Neuron (in vitro differentiated cells): ENCODE data around the gene OAF.

Source experiments
- H2AFZ ChIP-seq: one replicate; pipeline ENCODE4 v1.6.1; 2013; ENCODE audit warnings: low read depth, mild to moderate bottlenecking, inconsistent platforms, low read length, moderate library complexity
- H3K27me3 ChIP-seq: one replicate; pipeline ENCODE4 v1.6.1; 2013; ENCODE audit warnings: low read length; ENCODE audit not compliant: insufficient read depth
- H3K36me3 ChIP-seq: one replicate; pipeline ENCODE4 v1.6.1; 2013; ENCODE audit warnings: low read length; ENCODE audit not compliant: insufficient read depth
- H3K4me1 ChIP-seq: one replicate; pipeline ENCODE4 v1.6.1; 2013; ENCODE audit warnings: low read length; ENCODE audit not compliant: insufficient read depth
- H3K4me3 ChIP-seq: 2 replicates; pipeline ENCODE4 v1.5.1; 2013; ENCODE audit warnings: mild to moderate bottlenecking, low read length, moderate library complexity
- H3K9me3 ChIP-seq: one replicate; pipeline ENCODE4 v1.6.1; 2013; ENCODE audit warnings: low read length

The OAF gene

GRCh38 chr11:120186774-120187591, 23.8 kb upstream of the OAF start:
- peaks cover 27% of the 10 kb centered on the region for H3K4me1 ChIP-seq
- no peak overlapping the region for H3K4me3 ChIP-seq
- H3K9me3 ChIP-seq: peaks cover 4% of the 10 kb centered on the region
- H3K27me3 ChIP-seq: no peaks in the 10 kb centered on the region
- no peak overlapping the region for H2AFZ ChIP-seq
- H3K36me3 ChIP-seq: no peaks in the 10 kb centered on the region

- H3K4me3 ChIP-seq: no peak overlapping the region
- H3K9me3 ChIP-seq: peaks cover 4% of the 10 kb centered on the region
- peaks cover 16% of the 10 kb centered on the region for H3K4me1 ChIP-seq
- H3K36me3 ChIP-seq: no peaks in the 10 kb centered on the region
- H3K27me3 ChIP-seq: no peaks in the 10 kb centered on the region
- no peak overlapping the region for H2AFZ ChIP-seq
These were observed 22.5 kb upstream of the OAF start for GRCh38 chr11:120188371-120188770.

- no peak overlapping the region for H3K4me3 ChIP-seq
- no peaks in the 10 kb centered on the region for H3K36me3 ChIP-seq
- peaks cover 4% of the 10 kb centered on the region for H3K9me3 ChIP-seq
- H2AFZ ChIP-seq: no peak overlapping the region
- H3K27me3 ChIP-seq: peaks cover under 1% of the 10 kb centered on the region
- peaks cover 16% of the 10 kb centered on the region for H3K4me1 ChIP-seq
These were observed 21.9 kb upstream of the OAF start for GRCh38 chr11:120188811-120189455.

GRCh38 chr11:120191058-120191457, 19.8 kb upstream of the OAF start:
- no peaks in the 10 kb centered on the region for H3K36me3 ChIP-seq
- H3K27me3 ChIP-seq: peaks cover 2% of the 10 kb centered on the region
- no peak overlapping the region for H3K4me3 ChIP-seq
- H2AFZ ChIP-seq: no peak overlapping the region
- H3K4me1 ChIP-seq: peaks cover 12% of the 10 kb centered on the region
- peaks cover 4% of the 10 kb centered on the region for H3K9me3 ChIP-seq

- Histone ChIP-seq H3K36me3 (no peaks in the 10 kb centered on the region), H3K4me3 (no peak overlapping the region), H3K9me3 (peaks cover 4% of the 10 kb centered on the region), H2AFZ (no peak overlapping the region), H3K4me1 (peaks cover 11% of the 10 kb centered on the region), H3K27me3 (peaks cover 2% of the 10 kb centered on the region)
These were observed 17.8 kb upstream of the OAF start for GRCh38 chr11:120192831-120193625.

- H3K4me3 ChIP-seq: no peak overlapping the region
- H3K27me3 ChIP-seq: peaks cover 6% of the 10 kb centered on the region
- peaks cover 11% of the 10 kb centered on the region for H3K4me1 ChIP-seq
- peaks cover 2% of the 10 kb centered on the region for H3K9me3 ChIP-seq
- no peaks in the 10 kb centered on the region for H3K36me3 ChIP-seq
- H2AFZ ChIP-seq: no peak overlapping the region
These were observed 16.7 kb upstream of the OAF start for GRCh38 chr11:120194166-120194565.

- no peaks in the 10 kb centered on the region for H3K9me3 ChIP-seq
- H3K36me3 ChIP-seq: no peaks in the 10 kb centered on the region
- no peak overlapping the region for H2AFZ ChIP-seq
- peaks cover 11% of the 10 kb centered on the region for H3K4me1 ChIP-seq
- no peak overlapping the region for H3K4me3 ChIP-seq
- peaks cover 8% of the 10 kb centered on the region for H3K27me3 ChIP-seq
These were observed 15.1 kb upstream of the OAF start for GRCh38 chr11:120195601-120196320.

- Histone ChIP-seq H2AFZ (no peak overlapping the region), H3K4me1 (peaks cover 11% of the 10 kb centered on the region), H3K27me3 (peaks cover 8% of the 10 kb centered on the region), H3K36me3 (no peaks in the 10 kb centered on the region), H3K9me3 (no peaks in the 10 kb centered on the region), H3K4me3 (no peak overlapping the region)
These were observed 14.0 kb upstream of the OAF start for GRCh38 chr11:120196826-120197225.

- peaks cover 11% of the 10 kb centered on the region for H3K4me1 ChIP-seq
These were observed 13.5 kb upstream of the OAF start for GRCh38 chr11:120197251-120197891.

GRCh38 chr11:120197977-120198376, 12.9 kb upstream of the OAF start:
- Histone ChIP-seq H3K27me3 (peaks cover 8% of the 10 kb centered on the region), H3K9me3 (no peaks in the 10 kb centered on the region), H3K4me3 (no peak overlapping the region), H3K36me3 (no peaks in the 10 kb centered on the region), H3K4me1 (peaks cover 11% of the 10 kb centered on the region), H2AFZ (no peak overlapping the region)

More at GRCh38 chr11:120197251-120197891, 13.5 kb upstream of the OAF start:
- H2AFZ ChIP-seq: no peak overlapping the region
- no peaks in the 10 kb centered on the region for H3K9me3 ChIP-seq
- H3K27me3 ChIP-seq: peaks cover 8% of the 10 kb centered on the region
- no peaks in the 10 kb centered on the region for H3K36me3 ChIP-seq
- H3K4me3 ChIP-seq: no peak overlapping the region

- peaks cover 8% of the 10 kb centered on the region for H3K27me3 ChIP-seq
- peaks cover 11% of the 10 kb centered on the region for H3K4me1 ChIP-seq
- no peak overlapping the region for H2AFZ ChIP-seq
- no peaks in the 10 kb centered on the region for H3K9me3 ChIP-seq
- no peak overlapping the region for H3K4me3 ChIP-seq
- H3K36me3 ChIP-seq: no peaks in the 10 kb centered on the region
These were observed 12.4 kb upstream of the OAF start for GRCh38 chr11:120198403-120198786.

- H3K27me3 ChIP-seq: peaks cover 7% of the 10 kb centered on the region
- no peaks in the 10 kb centered on the region for H3K36me3 ChIP-seq
- H3K4me3 ChIP-seq: no peak overlapping the region
- H3K9me3 ChIP-seq: no peaks in the 10 kb centered on the region
- H3K4me1 ChIP-seq: peaks cover 11% of the 10 kb centered on the region
- H2AFZ ChIP-seq: no peak overlapping the region
These were observed 11.9 kb upstream of the OAF start for GRCh38 chr11:120198787-120199469.
